ENCODE measurements around the gene HECTD3. TPM values are rescaled to one million over a fixed set of nuclear protein-coding genes. Genes with fewer than 3 reads are reported as not detected.
"Not testable (repeated sequence)": the region's sequence is repeated elsewhere in the genome, so short reads cannot be mapped to it uniquely, and the experiment has no call there.

Gene HECTD3
- total RNA-seq, 1 donor from 2014 or later = 52.7 TPM

- no peak for DNase-seq (ENCODE audit: extremely low read depth, low read depth, low spot score)
Measured at GRCh38 chr1:44994309-44994898, 16.7 kb downstream of the HECTD3 start.

- no peak for DNase-seq (ENCODE audit: extremely low read depth, low read depth, low spot score)
Measured at GRCh38 chr1:44988531-44989156, 22.5 kb downstream of the HECTD3 start.

- no peak for DNase-seq (ENCODE audit: extremely low read depth, low read depth, low spot score)
Measured at GRCh38 chr1:44985747-44986359, 25.3 kb downstream of the HECTD3 start.

GRCh38 chr1:44977372-44977771 is 33.8 kb downstream of the HECTD3 start:
- not testable (repeated sequence) for DNase-seq (ENCODE audit: extremely low read depth, low read depth, low spot score)

GRCh38 chr1:44976252-44976651 is 34.9 kb downstream of the HECTD3 start:
- no peak for DNase-seq (ENCODE audit: extremely low read depth, low read depth, low spot score)

- no peak for DNase-seq (ENCODE audit: extremely low read depth, low read depth, low spot score)
Measured at GRCh38 chr1:44973645-44974044, 37.5 kb downstream of the HECTD3 start.

- DNase-seq (ENCODE audit: extremely low read depth, low read depth, low spot score) = no peak
Measured at GRCh38 chr1:44970317-44970716, 40.8 kb downstream of the HECTD3 start.

- no peak for DNase-seq (ENCODE audit: extremely low read depth, low read depth, low spot score)
Measured at GRCh38 chr1:44964396-44964795, 46.7 kb downstream of the HECTD3 start.

GRCh38 chr1:44962729-44963128 is 48.4 kb downstream of the HECTD3 start:
- no peak for DNase-seq (ENCODE audit: extremely low read depth, low read depth, low spot score)

- not testable (repeated sequence) for DNase-seq (ENCODE audit: extremely low read depth, low read depth, low spot score)
Measured at GRCh38 chr1:44962022-44962421, 49.1 kb downstream of the HECTD3 start.

GRCh38 chr1:44957566-44957965 is 53.6 kb downstream of the HECTD3 start:
- DNase-seq (ENCODE audit: extremely low read depth, low read depth, low spot score) = not testable (repeated sequence)

- DNase-seq (ENCODE audit: extremely low read depth, low read depth, low spot score) = not testable (repeated sequence)
Measured at GRCh38 chr1:44956077-44956476, 55.0 kb downstream of the HECTD3 start.

Other genes starting within 250 kb of the HECTD3 start
- 1,433 and 2,325 TPM in 2 replicates for gene RPS8, start 235.8 kb downstream of the HECTD3 start, total RNA-seq
- not detected in 2 replicates for gene BEST4, start 223.2 kb downstream of the HECTD3 start, total RNA-seq
- gene PLK3, start 210.9 kb downstream of the HECTD3 start, total RNA-seq = 49.1 and 56.1 TPM in 2 replicates
- gene DYNLT4, start 204.0 kb downstream of the HECTD3 start, total RNA-seq = 0.29 and 1.4 TPM in 2 replicates
- gene BTBD19, start 202.8 kb downstream of the HECTD3 start, total RNA-seq = 8.8 and 17.9 TPM in 2 replicates
- 0.19 and 0.23 TPM in 2 replicates for gene PTCH2, start 168.1 kb downstream of the HECTD3 start, total RNA-seq
- gene EIF2B3, start 24.7 kb downstream of the HECTD3 start, total RNA-seq = 19.6 and 29.6 TPM in 2 replicates
- gene UROD, start 930 bp upstream of the HECTD3 start, total RNA-seq = 101 and 105 TPM in 2 replicates
- 0.24 and 0.29 TPM in 2 replicates for gene ZSWIM5, start 195.3 kb upstream of the HECTD3 start, total RNA-seq

Measured in glomerular endothelial cell (primary cell).